B cell (primary cell): ENCODE measurements around the gene DYNC1I1. TPM values are rescaled to one million over a fixed set of nuclear protein-coding genes. Genes with fewer than 3 reads are reported as not detected.

Experiments
- ATAC-seq: fragments of 200-7000 bp; cut with Tn5 transposase; one replicate; pipeline ENCODE4 v1.10.0; 2021; ENCODE audit warnings: low read depth, mild to moderate bottlenecking, moderate number of reproducible peaks, moderate library complexity
- CTCF ChIA-PET: fragments of 350-600 bp; sonication (Branson Sonifier 250); formaldehyde crosslinking; loops from one replicate; lab custom pipeline; 2021; ENCODE audit warnings: antibody characterized with exemption, inconsistent platforms; lab: Charles Lee
- POLR2A ChIA-PET: fragments of 350-600 bp; sonication (Branson Sonifier 250); formaldehyde crosslinking; loops from one replicate; lab custom pipeline; 2021; ENCODE audit warnings: antibody characterized with exemption; lab: Charles Lee
- DNase-seq: peaks from one replicate; pipeline ENCODE4 v3.0.0; 2013
- H2AFZ ChIP-seq: 2 replicates; pipeline ENCODE4 v1.6.1; 2012; ENCODE audit warnings: mild to moderate bottlenecking, low read depth, low read length; ENCODE audit not compliant: insufficient read depth, poor library complexity, severe bottlenecking
- H3K27ac ChIP-seq, 2 donors: 1 replicate in 1 of 2; 2 replicates in 1 of 2; pipeline ENCODE4 v1.5.1; 2012 to 2013; ENCODE audit warnings: low read length in 2 of 2, mild to moderate bottlenecking in 2 of 2, moderate library complexity in 1 of 2
- H3K27me3 ChIP-seq, 4 experiments: fragments of 200-600 bp in 1 of 4; sonication (generic) in 1 of 4; replicated peaks in 1 of 4; 1 replicate in 2 of 4; 2 replicates in 2 of 4; pipeline versions ENCODE4 v1.6.1 to v1.7.0; 2013 to 2016; ENCODE audit warnings: low read length in 3 of 4, mild to moderate bottlenecking in 2 of 4, mixed read lengths in 1 of 4, moderate library complexity in 1 of 4; ENCODE audit not compliant: insufficient read depth in 4 of 4, control insufficient read depth in 3 of 4; ENCODE audit errors: control extremely low read depth in 1 of 4
- H3K36me3 ChIP-seq, 2 experiments: replicated peaks in 1 of 2; 1 replicate in 1 of 2; 2 replicates in 1 of 2; pipeline versions ENCODE4 v1.6.1 to v1.7.1; 2013; ENCODE audit warnings: low read length in 1 of 2; ENCODE audit not compliant: insufficient read depth in 2 of 2, control insufficient read depth in 1 of 2; ENCODE audit errors: control extremely low read depth in 1 of 2, extremely low read depth in 1 of 2
- H3K4me1 ChIP-seq, 2 donors: fragments of 200-600 bp in 1 of 2; sonication (generic) in 1 of 2; 1 replicate in 1 of 2; 2 replicates in 1 of 2; pipeline versions ENCODE4 v1.5.1 to v1.6.1; 2013 to 2017; ENCODE audit warnings: low read length in 2 of 2; ENCODE audit not compliant: control insufficient read depth in 2 of 2, insufficient read depth in 2 of 2
- H3K4me2 ChIP-seq: replicated peaks from 2 replicates; pipeline ENCODE3; 2012; ENCODE audit warnings: mild to moderate bottlenecking, low read depth, low read length; ENCODE audit not compliant: poor library complexity, severe bottlenecking
- H3K4me3 ChIP-seq, 5 experiments: fragments of 200-600 bp in 1 of 5; sonication (generic) in 1 of 5; 1 replicate in 3 of 5; 2 replicates in 2 of 5; pipeline versions ENCODE4 v1.5.1 to v1.7.0; 2011 to 2016; ENCODE audit warnings: low read length in 4 of 5, mild to moderate bottlenecking in 4 of 5, low read depth in 2 of 5, control low read depth in 1 of 5, moderate library complexity in 1 of 5; ENCODE audit not compliant: insufficient read depth in 1 of 5; ENCODE audit errors: control extremely low read depth in 1 of 5, extremely low read depth in 1 of 5
- H3K79me2 ChIP-seq: fragments of 200-600 bp; sonication (generic); one replicate; pipeline ENCODE4 v1.6.0; 2016; ENCODE audit warnings: low read length; ENCODE audit not compliant: control insufficient read depth, insufficient read depth
- H3K9ac ChIP-seq: fragments of 200-600 bp; sonication (generic); 2 replicates; pipeline ENCODE4 v1.6.1; 2017; ENCODE audit warnings: mild to moderate bottlenecking, low read length, moderate library complexity
- H3K9me3 ChIP-seq, 3 donors: one replicate each; pipeline versions ENCODE4 v1.6.1 to v1.7.1; 2013; ENCODE audit warnings: low read length in 2 of 3; ENCODE audit not compliant: control insufficient read depth in 2 of 3, insufficient read depth in 1 of 3; ENCODE audit errors: control extremely low read depth in 1 of 3
- H4K20me1 ChIP-seq: 2 replicates; pipeline ENCODE4 v1.6.0; 2012; ENCODE audit warnings: mild to moderate bottlenecking, low read length; ENCODE audit not compliant: insufficient read depth, control insufficient read depth, poor library complexity, severe bottlenecking
- H3K27ac Mint-ChIP-seq: one replicate; pipeline ENCODE4 v1.8.0; 2021; ENCODE audit warnings: mixed read lengths
- H3K27me3 Mint-ChIP-seq: one replicate; pipeline ENCODE4 v1.8.0; 2021; ENCODE audit warnings: mixed read lengths
- H3K4me1 Mint-ChIP-seq: one replicate; pipeline ENCODE4 v1.8.0; 2021; ENCODE audit warnings: mixed read lengths
- H3K4me3 Mint-ChIP-seq: one replicate; pipeline ENCODE4 v1.8.0; 2021; ENCODE audit warnings: mixed read lengths
- H3K9me3 Mint-ChIP-seq: one replicate; pipeline ENCODE4 v1.8.0; 2022; ENCODE audit warnings: mixed read lengths; ENCODE audit not compliant: insufficient read depth
- EZH2 ChIP-seq: IDR thresholded peaks from 2 replicates; pipeline ENCODE4 v1.6.1; 2012; ENCODE audit warnings: borderline replicate concordance, low read depth, mild to moderate bottlenecking, moderate library complexity, low read length; ENCODE audit not compliant: insufficient read depth, poor library complexity, severe bottlenecking
- WGBS: methylation state at CpG from one replicate; pipeline ENCODE4 v1.1.5; 2013; ENCODE audit warnings: missing lambda C conversion rate; ENCODE audit not compliant: insufficient coverage; 5-methylcytosine and 5-hydroxymethylcytosine counted together
- intact Hi-C: fragments of 100-400 bp; cut with micrococcal nuclease; formaldehyde crosslinking; loops from one replicate; pipeline ENCODE4 v1.10.0; 2022
- polyA plus RNA-seq: library from polyadenylated mRNA; depleted of rRNA; stranded (reverse); fragments of >200 nt; gene quantifications from 2 replicates; pipeline ENCODE4 v1.2.3, GENCODE V29; 2012
- total RNA-seq, 2 donors: library from RNA; stranded (reverse); fragments of 120-200 nt in 1 of 2; gene quantifications; 1 replicate in 1 of 2; 2 replicates in 1 of 2; pipeline versions ENCODE4 v1.2.3 to v1.2.4, GENCODE V29; 2013 to 2022
- TF ChIP-seq, protein P1 (sequence below): fragments of 200-600 bp; IDR thresholded peaks from one replicate; pipeline ENCODE4 v1.8.0; 2022; ENCODE audit warnings: antibody characterized with exemption, mild to moderate bottlenecking

DYNC1I1 gene
- total and polyA plus RNA-seq, 2 donors (not counting 1 experiment from before 2014, with no cell fraction given), result not detected

DNA sequence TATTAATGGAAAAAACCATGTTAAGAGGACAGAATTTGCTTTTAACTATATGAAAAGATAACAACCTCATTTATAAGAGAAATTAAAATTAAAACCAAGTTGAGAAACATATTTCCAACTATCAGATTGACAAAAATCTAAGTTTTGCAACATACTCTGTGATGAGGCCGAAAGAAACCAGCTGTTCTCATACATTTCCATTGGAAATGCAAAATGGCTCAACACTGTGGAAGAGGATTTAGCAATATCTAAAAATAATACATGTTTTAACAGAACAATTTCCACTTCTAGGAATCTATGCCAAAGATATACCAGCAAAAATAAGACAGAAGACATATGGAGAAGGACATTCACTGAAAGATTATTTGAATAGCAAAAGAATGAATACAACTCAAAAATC, 268.8 kb downstream of the DYNC1I1 start:
- no peak for ATAC-seq
- Histone ChIP-seq H3K27me3 (no peaks in the 10 kb centered on the region), H3K36me3 (no peaks in the 10 kb centered on the region), H3K4me1 (no peaks in the 10 kb centered on the region), H3K4me3 (no peak overlapping the region), H4K20me1 (no peaks in the 10 kb centered on the region), H3K79me2 (no peaks in the 10 kb centered on the region), H3K9ac (no peak overlapping the region), H3K4me2 (no peak overlapping the region), H3K27ac (no peak overlapping the region), H2AFZ (no peak overlapping the region), H3K9me3 (no peaks in the 10 kb centered on the region)
- Mint-ChIP-seq H3K4me1 (no peaks in the 10 kb centered on the region), H3K27ac (no peak overlapping the region), H3K9me3 (no peaks in the 10 kb centered on the region), H3K4me3 (no peak overlapping the region), H3K27me3 (peaks cover 7% of the 10 kb centered on the region)
- no peak for DNase-seq
- TF ChIP-seq, protein P1, sequence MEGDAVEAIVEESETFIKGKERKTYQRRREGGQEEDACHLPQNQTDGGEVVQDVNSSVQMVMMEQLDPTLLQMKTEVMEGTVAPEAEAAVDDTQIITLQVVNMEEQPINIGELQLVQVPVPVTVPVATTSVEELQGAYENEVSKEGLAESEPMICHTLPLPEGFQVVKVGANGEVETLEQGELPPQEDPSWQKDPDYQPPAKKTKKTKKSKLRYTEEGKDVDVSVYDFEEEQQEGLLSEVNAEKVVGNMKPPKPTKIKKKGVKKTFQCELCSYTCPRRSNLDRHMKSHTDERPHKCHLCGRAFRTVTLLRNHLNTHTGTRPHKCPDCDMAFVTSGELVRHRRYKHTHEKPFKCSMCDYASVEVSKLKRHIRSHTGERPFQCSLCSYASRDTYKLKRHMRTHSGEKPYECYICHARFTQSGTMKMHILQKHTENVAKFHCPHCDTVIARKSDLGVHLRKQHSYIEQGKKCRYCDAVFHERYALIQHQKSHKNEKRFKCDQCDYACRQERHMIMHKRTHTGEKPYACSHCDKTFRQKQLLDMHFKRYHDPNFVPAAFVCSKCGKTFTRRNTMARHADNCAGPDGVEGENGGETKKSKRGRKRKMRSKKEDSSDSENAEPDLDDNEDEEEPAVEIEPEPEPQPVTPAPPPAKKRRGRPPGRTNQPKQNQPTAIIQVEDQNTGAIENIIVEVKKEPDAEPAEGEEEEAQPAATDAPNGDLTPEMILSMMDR, result no peak
- no peak for TF ChIP-seq EZH2
- CTCF ChIA-PET, result interaction anchor here (0.7 kb wide), 1 partner anchor 20 kb away, joined by 3 read pairs; no protein-coding TSS in a partner anchor
- no CpG with 5 or more reads among the region's 1 CpG for WGBS
- intact Hi-C loops, result no loop called here
- POLR2A ChIA-PET, result no interaction called here

DNA sequence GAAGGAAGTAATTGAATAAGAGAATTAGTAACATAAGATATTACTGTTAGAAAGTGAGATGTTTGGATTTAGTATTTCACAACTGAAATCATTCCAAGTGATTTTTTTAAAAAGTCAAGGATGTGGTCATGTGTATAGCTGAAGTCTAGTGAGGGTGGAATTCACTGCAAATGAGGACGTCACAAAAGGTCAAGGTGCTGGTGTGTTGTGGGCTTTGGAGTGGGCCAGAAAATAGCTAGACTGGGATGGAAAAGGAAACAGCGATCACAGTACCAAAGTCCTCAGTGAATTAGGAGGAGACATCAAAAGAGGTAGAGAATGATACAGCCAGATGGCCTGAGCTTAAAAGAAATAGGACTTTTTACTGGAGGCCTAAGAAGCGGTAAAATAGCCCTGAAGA, 272.8 kb downstream of the DYNC1I1 start:
- intact Hi-C loops, result no loop called here
- Histone ChIP-seq H3K4me1 (no peaks in the 10 kb centered on the region), H4K20me1 (no peaks in the 10 kb centered on the region), H2AFZ (no peak overlapping the region), H3K9me3 (no peaks in the 10 kb centered on the region), H3K27me3 (peaks cover 0 to 3% (median 0%) of the 10 kb centered on the region in 4 experiments), H3K36me3 (no peaks in the 10 kb centered on the region), H3K4me2 (no peak overlapping the region), H3K4me3 (no peak overlapping the region), H3K27ac (no peak overlapping the region), H3K9ac (no peak overlapping the region), H3K79me2 (no peaks in the 10 kb centered on the region)
- Mint-ChIP-seq H3K9me3 (no peaks in the 10 kb centered on the region), H3K27ac (no peak overlapping the region), H3K4me1 (no peaks in the 10 kb centered on the region), H3K4me3 (no peak overlapping the region), H3K27me3 (peaks cover 6% of the 10 kb centered on the region)
- ChIA-PET POLR2A (no interaction called here), CTCF (no interaction called here)
- ATAC-seq (no peak), DNase-seq (no peak)
- TF ChIP-seq, protein P1, result no peak
- no peak for TF ChIP-seq EZH2
- 97% methylated on average over 2 of the region's 3 CpGs for WGBS
